Stromal cell of bone marrow (primary cell): ENCODE data around the gene SLC26A5.
"Not testable (repeated sequence)": the region's sequence is repeated elsewhere in the genome, so short reads cannot be mapped to it uniquely, and the experiment has no call there.

ENCODE experiments used
- DNase-seq: peaks from one replicate; pipeline ENCODE4 v3.0.0-alpha.2; 2012; ENCODE audit warnings: low read depth

SLC26A5 gene

GRCh38 chr7:103399687-103400086, 46.3 kb downstream of the SLC26A5 start:
- not testable (repeated sequence) for DNase-seq

GRCh38 chr7:103398483-103399127, 47.4 kb downstream of the SLC26A5 start:
- DNase-seq = no peak

DNA sequence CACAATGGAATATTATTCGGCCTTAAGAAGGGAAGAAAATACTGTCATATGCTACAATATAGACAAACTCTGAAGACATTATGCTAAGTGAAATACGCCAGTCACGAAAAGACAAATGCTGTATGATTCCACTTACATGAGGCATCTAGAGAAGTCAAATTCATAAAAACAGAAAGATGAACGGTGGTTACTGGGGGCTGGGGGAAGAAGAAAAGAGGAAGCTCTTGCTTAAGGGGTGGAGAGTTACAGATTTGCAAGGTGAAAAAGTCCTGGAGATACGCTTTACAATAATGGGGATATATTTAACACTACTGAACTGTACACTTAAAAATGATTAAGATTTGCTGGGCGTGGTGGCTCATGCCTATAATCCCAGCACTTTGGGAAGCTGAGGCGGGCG, 49.5 kb downstream of the SLC26A5 start:
- DNase-seq = no peak

GRCh38 chr7:103395071-103395470, 50.9 kb downstream of the SLC26A5 start:
- DNase-seq = no peak

- DNase-seq = no peak
These were observed 51.4 kb downstream of the SLC26A5 start for GRCh38 chr7:103394566-103394965.

DNA sequence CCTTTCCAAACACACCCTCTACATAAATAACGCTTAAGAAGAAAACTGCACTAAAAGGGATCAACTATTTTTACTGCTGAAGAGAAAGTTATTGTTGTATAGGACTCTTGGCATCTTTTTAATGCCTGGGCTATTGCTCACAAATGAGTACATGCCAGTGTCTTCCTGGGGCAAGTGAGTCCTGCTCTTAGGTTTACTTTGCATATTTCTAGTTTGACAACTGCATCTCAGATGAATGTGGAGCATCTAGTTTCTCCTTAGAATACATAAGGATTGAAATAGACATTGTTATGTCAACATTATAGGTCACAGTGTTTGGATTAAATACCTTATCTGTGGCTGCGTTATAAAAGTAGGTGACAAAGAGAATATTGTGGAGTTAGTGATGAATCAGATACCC, 54.0 kb downstream of the SLC26A5 start:
- DNase-seq = no peak

DNA sequence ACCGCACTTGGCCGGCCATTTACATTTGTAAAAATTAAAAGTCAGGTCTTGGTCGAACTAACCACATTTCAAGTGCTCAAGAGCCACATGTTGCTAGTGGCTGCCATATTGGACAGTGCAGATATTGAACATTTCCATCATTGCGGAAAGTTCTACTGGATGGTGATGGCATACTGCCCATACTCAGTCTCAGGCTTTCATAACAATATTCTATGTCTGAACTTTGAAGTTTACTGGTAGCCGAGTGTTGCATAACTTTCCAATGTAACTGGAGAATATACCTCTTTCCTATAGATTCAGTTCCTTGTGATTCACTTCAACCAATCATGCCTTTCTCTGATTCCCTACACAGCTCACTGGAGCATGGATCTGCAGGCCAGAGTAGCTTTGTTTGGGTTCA, 54.9 kb downstream of the SLC26A5 start:
- no peak for DNase-seq

DNA sequence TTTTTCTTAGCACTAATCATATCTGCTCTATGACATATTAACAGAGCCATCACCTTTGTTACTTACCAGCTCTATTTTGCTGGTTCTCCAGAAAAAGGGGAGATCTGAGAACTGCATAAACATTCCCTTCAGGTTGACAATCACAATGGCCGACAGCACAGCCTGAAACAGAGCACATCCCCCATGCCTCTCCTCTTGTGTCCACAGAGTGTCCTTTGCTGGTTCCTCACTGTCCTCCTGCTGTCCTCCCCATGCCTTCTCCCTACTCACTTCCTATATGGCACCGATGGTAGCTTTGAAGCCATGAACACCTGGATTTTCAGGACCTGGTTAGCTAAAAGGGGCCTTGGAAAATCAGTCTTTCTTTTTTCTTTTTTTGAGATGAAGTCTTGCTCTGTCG, 56.7 kb downstream of the SLC26A5 start:
- DNase-seq = no peak

GRCh38 chr7:103388469-103389140, 57.4 kb downstream of the SLC26A5 start:
- DNase-seq = no peak

- DNase-seq = no peak
These were observed 58.8 kb downstream of the SLC26A5 start for GRCh38 chr7:103387242-103387641.

DNA sequence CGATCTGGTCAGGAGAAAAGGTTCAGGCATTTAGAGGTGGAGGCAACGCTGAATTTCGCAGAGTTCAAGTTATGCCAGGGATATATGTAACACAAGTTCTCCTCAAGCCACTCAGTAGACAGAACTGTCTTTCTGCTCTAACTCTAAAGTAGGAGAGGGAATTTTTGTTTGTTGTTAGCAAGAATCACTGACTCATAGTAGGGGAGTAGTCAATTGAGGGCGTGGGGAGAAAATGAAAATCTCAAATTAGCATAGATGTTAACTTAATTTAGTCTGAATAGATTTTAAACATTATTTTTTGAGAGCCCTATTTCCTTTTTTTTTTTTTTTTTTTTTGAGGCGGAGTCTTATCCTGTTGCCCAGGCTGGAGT, 64.0 kb downstream of the SLC26A5 start:
- DNase-seq = no peak

DNA sequence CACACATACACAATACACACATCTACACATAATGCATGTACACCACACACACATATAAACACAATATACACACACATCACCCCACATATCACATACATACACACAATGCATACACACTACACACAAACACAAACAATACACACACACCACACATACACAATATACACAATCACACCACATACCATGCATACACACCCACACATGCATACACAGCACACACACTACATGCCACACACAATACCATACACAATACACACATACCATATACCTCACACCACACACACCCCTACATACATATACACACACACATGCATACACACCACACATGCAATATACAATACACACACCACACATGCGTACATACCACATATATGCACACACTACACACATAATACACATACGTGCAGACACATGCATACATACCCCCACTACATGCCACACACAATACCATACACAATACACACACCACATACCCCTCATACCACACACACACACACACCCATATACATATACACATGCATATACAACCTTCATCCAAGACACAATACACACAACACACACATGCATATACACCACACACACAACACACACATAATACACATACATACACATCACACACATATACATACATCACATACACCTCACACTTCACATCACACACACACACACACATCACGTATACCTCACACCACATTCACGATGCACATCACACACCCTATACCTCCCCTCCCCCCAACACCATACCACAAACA, 64.6 kb downstream of the SLC26A5 start:
- no peak for DNase-seq

- DNase-seq = no peak
These were observed 65.4 kb downstream of the SLC26A5 start for GRCh38 chr7:103380395-103381191.

DNA sequence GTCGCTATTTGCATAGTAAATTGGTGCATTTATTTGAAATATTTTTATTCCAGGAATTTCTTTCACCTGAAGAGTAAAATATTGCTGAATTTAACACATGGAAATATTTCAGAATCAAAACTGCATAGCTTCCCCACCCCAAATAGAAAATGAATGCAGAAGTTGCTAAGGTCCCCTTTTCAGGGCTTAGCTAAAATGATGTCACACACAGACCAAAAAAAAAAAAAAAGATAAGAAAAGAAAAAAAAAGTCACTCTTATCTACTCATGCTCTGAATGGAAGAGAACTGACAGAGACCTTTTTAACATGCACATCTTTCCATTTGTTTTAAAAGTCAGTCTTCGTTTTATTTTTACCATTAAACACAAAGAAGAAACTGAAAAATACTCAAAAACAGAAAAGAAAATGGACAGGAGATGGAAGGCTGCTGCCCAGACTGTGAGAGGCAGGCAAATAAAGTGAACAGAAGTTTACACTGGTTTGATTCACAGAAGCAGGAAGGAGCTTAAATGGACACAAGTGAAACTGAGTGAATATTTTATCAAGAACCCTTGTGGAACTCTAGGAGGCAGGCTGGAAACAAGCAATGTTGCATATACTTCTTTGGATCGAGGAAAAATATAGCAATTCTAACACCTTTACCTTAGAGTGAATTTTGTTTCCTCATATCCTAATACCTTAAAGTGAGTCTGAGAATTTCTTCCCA, 66.6 kb downstream of the SLC26A5 start:
- DNase-seq = no peak

DNA sequence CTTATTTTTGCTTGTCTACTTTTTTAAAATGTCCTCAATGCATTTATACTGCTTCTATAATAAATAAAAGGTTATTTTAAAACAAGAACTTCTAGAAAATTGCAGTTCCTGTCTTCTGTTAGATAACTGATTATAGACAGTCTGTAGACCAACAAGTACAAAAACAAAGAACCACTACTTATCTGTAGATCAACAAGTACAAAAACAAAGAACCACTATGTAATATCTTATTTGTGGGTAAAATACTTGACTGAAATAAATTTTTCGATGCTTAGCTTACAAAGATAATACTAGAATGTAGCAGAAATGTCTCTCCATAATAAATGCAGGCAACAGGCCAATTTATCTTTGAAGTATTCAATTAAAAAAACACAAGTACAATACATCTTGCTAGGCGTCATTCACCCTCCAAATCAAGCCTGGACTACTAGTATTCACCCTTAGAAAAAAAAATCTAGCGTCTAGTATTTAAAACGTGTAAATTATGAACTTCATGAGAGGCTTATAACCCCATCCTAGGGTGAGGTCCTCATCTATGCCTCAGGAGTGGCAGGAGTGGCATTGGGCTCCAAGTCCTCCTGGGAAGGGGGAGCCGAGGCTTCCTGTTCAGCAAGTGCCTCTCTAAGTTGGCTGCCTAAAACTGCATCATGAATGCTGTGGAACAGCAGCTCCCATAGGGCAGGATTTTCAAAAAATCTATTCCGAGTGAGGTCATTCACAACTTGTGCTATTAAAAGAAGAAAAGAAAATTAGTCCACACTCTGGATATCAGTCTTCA, 72.0 kb downstream of the SLC26A5 start:
- no peak for DNase-seq

DNA sequence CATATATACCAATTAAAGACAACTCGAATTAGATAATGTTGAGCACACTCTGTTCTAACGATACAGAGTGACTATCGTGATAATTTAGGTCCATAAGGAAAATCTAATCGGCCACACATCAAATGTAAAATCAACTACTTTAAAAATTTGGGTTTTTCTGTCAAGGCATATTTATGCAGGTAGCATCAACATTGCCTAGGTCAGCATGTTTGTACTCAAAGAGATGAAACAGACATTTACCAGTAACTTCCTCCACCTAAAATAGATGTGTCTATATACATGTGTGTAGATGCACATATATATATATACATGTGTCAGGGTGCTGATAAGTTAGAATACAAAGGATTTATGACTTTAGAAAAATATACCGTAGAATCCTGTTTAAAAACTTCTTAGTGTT, 76.6 kb downstream of the SLC26A5 start:
- DNase-seq = no peak

GRCh38 chr7:103349805-103350204, 96.2 kb downstream of the SLC26A5 start:
- DNase-seq = no peak

DNA sequence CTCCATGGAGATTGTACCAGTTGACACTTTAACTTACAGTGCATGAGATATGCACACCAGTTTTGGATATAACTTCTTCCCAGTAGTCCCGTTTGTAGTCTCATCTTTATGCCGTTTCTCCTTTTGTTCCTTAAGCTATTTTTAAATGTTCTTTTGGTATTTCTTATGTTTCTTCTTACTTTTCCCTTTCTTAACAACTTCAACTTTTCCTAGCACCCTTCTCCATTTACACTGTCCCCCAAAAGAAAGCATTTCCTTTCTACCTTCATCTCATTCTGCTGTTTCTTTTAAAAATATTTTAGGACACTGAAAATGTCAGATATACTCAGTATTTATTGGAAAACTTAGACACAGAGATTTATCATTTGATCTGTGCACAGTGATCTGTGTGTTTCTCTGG, 97.0 kb downstream of the SLC26A5 start:
- DNase-seq = no peak

DNA sequence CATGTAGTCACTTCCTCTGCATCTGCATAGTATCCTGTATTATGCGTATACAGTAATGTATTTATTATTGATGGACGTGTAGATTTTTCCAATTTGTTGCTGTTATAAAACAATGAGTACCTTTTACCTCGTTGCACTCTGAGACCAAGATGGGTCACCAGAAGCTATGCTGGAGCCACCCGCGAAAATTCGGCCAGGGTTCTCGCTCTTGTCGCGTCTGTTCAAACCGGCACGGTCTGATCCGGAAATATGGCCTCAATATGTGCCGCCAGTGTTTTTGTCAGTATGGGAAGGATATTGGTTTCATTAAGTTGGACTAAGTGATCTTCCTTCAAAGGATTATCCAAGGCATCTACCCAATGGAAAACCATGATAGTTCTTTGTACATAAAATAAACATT, 97.6 kb downstream of the SLC26A5 start:
- DNase-seq = no peak

DNA sequence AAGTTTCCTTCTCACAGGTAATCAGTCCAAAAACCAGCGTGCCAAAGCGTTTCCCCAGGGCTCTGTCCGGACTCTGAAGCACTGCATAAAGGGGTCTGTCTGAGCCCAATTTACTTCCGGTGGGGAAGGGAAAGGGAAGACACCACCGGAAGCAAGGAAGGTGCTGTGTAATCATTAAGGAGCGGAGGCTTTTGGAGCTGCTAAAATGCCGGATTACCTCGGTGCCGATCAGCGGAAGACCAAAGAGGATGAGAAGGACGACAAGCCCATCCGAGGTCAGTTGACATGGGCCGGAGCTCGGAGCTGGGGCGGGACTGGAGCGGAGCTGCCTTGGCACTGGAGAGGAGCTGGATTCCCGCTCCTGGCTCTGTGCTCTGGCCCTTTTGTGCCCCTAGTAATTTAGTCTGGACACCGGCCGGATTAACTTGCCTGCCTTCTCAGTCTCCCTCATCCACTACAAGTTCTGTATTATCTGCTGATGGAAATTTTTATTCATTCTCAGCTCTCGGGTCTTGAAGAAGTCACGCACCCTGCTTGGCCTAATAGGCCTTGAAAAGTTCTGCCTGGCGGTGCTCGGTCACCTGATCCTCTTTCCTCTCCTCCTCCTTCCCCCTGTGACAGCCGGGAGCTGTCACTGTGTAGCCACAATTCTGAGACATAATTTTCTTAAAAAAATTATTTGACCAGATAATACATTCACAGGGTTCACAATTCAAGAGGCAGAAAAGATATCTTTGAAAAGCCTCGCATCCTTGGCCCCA, 98.3 kb downstream of the SLC26A5 start, which contains the start of gene PSMC2:
Gene PSMC2 (plus strand): TSS at position 137 of the 761 bp plus-strand sequence. CDS start 69 bp downstream, at position 206.
- DNase-seq = peak; percentile 89
